GM19455 (cell line): ENCODE measurements around the gene YY2.
"Not testable (repeated sequence)": the region's sequence is repeated elsewhere in the genome, so short reads cannot be mapped to it uniquely, and the experiment has no call there.

Source experiments
- ATAC-seq: cut with Tn5 transposase; IDR thresholded peaks from one replicate; pipeline ENCODE4 v1.9.1; 2021; ENCODE audit not compliant: unreplicated experiment

The YY2 gene

DNA sequence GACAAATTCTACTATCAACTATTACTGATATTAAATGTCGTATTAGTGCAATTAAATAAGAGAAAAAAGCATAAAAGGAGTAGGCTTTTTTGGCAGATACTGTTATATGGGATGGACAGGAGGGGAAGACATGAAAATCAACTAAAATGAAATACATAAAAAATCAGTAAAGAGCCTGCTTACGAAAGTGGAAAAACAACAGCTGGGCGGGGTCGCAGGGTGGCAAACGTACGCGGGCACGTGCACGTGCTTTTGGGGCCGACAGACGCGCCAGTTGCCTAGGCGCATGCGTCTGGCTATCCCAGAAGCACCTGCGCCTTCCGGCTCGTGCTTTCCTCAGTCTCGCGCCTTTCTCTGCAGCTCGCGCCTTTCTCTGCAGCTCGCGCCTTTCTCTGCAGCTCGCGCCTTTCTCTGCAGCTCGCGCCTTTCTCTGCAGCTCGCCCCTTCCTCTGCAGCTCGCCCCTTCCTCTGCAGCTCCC lies at the start of gene YY2:
Gene YY2, plus strand, starts transcription at position 51 of the 479 bp plus-strand sequence. CDS start 498 bp downstream, outside the sequence.
- no peak for ATAC-seq

DNA sequence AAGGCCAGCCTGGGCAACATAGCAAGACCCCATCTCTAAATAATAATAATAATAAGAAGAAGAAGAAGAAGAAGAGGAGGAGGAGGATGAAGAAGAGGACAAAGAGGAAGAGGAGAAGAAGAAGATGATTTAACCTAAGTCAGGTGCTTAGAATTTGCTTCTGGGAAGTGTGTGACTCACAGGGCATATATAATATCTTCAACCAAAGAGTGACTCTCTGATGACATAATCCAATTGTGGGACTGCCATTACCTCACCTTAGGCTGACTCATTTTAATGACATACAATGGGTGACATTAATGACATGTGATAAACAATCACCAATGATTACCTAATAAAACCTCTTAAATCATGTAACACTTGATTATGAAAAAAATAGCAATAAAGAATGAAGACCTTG lies 49.1 kb upstream of the YY2 start:
- ATAC-seq = no peak

DNA sequence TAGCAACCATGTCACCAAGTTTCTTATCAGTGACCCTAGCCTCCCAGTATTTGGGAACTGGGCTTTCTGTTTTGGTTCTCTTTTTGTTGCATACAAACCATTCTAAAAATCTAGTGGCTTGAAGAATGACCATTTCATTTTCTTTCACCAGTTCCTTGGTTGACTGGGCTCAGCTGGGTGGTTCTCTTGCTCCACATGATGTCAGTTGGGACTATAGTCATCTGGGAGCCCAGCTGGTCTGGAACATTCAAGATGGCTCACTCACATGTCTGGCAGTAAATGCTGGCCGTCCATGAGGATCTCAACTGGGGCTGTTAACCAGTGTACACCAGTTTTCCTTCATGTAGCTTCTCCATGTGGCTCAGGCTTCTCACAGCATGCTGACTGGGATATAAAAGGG lies 44.0 kb upstream of the YY2 start:
- no peak for ATAC-seq

DNA sequence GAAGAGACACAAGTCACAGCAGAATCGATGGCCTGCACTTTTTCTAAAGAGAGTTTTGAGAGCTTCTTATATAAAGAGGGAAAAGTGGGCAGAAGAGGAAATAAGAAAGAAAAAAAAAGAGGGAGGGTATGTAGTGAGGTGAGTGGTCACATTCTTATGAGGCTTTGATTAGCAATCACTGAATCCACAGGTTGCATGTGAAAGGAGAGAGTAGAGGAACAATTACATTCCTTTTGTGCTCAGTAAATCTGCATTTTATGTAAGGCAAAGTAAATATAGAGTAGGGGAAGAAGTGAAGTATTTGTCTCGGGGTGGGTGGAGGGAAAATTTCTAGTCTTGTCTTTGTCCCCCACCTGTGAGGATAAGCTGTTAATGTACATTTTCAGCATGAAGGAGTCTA lies 43.2 kb upstream of the YY2 start:
- ATAC-seq = no peak

DNA sequence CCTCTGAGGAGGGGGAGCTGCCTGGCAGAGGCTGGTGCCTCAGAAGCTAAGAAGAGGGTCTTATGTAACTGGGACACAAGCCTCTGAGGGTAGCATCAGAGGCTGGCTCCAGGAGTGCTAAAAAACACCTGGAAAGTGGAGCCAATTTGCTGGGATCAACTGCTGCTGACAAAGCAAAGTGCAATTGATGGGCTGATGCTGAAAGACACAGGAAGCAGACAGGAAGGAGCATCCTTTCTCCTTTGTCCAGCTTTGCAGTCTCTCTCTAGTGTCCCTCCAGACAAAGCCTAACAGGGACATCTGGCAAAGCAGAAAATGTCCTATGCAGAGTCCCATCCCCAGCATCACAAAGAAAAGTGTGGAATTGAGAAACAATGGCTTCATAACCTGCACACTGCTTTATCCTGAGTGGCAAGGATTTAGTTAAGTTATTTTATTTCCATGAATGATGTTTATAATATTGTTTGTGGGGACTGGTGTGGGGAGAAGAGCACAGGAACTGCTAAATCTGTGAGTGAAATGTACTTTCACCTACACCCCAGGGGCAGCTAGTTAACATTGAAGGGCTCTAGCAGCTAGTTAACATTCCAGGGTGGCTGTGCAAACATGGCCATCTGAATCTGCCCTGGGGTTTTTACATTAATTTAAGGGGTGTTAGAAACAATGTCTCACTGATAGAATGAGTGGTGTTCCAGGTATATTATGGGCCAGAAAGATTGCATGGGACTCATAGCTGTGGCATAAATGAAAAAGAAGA lies 42.0 kb upstream of the YY2 start:
- no peak for ATAC-seq

DNA sequence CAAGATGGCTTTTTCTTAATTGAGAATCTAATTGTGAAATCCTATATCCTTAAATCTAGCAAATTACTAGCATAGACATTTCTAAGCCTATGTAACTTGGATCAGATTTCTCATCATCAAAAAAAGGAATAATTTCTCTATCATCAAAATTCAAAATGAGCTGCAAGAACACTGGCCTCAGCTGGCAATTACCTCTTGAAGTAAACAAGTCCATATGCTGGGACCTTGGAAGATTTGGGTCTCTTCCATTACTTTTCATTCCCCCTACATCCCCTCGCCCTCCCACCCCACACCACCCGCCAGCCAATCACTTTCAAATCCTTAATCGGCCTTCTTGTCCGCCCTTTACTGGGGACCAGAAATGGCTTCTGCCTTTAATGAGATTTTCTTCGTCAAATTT lies 39.7 kb upstream of the YY2 start:
- no peak for ATAC-seq

DNA sequence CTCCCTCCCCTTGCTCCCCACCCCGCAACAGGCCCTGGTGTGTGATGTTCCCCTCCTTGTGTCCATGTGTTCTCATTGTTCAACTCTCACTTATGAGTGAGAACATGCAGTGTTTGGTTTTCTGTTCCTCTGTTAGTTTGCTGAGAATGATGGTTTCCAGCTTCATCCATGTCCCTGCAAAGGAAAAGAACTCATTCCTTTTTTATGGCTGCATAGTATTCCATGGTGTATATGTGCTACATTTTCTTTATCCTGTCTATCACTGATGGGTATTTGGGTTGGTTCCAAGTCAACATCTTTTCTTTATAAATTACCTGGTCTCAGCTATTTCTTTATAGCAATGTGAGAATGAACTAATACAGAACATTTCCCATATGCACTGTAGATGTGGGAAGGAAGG lies 35.6 kb upstream of the YY2 start:
- not testable (repeated sequence) for ATAC-seq

DNA sequence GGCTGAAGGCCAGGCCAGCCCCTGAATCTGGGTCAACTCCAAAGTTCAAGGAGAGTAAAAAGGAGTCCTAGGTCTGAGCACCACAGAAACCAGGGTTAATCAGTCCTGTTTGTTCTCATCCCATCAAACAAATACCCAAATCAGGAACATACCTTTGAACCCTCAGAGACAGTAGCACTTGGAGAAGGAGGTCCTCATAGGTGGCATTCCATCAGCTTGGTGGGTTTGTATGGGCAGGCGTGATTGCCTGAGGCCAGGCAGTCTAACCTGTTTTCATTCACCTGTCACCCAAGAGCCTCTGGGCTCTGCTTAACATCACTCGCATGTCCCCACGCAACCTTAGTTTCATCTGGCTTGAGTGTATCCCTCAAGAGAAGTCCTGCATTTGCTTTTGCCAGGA lies 33.9 kb upstream of the YY2 start:
- ATAC-seq = no peak

DNA sequence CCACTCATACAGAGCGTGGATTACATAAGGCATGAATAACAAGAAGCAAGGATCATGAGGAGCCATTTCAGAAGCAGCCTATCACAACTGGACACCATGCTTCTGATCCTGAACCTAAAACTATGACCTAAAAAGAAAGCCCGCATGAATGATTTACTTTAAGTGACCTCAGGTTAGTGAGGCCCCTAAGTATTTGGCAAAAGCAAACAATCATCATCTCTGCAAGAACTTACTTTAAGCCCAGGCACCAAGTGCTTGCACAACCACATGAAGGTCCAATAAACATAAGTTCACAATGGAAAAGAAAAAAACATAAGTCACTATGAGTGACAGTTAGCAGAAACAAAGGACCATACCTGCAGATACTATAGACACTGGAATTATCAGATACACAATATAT lies 24.3 kb upstream of the YY2 start:
- no peak for ATAC-seq

DNA sequence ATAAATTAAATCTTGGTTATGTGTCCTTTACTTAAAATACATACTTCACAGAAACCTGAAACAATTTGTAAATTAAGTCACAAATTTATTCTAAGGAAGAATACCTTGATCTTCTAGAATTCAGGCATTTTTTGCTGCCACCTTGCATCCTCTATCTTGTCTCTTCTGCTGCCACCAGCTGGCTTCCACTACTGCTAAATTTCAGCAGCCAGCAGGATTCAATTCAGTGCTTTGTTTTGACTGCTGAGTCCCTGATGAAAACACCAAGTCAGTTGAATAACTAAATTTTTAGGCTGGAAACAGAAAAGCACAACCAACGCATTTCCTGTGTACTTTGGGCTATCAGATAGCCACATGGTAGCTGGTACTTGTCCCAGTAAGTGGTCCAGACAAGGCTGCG lies 18.7 kb upstream of the YY2 start:
- no peak for ATAC-seq

DNA sequence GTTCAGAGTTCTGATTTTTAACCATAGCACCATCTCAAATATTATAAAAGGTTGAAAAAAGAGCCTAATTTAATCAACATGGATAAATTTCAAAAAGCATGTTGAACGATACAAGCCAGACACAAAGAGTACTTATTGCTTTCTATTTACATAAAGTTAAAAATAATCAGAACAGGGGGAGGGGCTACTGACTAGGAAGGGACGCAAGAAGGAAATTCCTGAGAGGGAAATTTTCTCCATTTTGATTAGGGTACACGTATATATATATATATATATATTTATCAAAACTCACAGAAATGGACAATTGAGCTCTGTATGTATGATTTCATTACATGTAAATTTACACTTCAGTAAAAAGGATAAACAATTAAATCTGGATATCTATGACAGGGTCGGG lies 16.9 kb upstream of the YY2 start:
- peak; percentile 32 for ATAC-seq

DNA sequence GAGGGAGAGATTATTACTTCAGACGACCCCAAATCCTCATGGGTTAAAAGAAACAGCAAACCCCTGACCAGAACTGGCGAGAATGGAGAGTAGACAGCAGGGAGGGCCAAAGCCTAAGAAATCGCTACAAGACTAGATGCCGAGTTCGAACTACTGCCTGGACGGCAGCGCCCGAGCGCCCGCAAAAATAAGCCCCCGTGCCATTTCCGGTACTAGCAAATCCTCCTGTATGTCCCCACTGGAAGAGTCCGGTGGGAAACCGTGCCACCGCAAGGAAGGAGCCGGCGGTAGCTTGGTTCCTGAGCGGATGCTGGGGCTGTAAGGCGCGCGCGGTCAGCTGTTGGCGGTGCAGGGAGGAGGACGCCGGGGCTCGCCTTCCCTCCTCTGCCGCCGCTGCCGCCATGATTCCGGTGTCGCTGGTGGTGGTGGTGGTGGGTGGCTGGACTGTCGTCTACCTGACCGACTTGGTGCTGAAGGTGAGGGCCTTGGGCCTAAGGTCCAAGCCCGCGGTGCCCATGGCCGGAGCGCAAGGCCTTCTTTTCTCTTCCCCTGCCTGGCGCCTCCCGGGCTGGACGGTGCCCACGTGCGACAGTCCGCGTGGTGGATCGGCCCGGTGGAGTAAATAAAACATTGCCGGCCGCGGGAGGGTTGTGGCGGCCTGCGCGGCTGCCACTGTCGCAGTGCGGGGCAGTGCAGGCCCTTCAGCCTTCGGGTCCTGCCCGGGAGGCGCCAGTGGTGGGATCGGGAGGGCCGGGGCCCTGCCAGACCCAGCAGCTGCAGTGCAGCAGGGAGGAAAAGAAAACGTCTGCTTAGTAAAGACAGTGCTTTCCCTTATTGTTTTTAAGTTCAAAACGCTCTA lies 16.2 kb upstream of the YY2 start, which contains the start of gene MBTPS2:
Gene MBTPS2, plus strand, starts transcription at position 284 of the 859 bp plus-strand sequence. Its CDS starts 118 bp downstream, at position 402.
- peak; percentile 82 for ATAC-seq

DNA sequence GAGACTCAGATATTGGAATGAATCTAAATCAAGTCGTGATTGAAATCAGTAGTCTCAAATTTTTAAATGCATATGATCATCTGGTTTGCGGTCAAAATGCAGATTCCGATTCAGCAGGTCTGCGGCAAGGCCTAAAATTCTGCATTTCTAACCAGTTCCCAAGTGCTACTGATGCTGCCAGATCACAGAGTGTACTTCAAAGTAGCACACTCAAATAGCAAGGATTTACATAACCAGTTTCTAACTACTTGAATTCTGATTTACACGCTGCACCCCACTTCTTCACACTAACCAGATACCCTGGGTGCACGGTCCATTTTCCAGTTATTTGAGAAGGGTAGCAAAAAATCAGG lies 15.6 kb upstream of the YY2 start:
- peak; percentile 12 for ATAC-seq

DNA sequence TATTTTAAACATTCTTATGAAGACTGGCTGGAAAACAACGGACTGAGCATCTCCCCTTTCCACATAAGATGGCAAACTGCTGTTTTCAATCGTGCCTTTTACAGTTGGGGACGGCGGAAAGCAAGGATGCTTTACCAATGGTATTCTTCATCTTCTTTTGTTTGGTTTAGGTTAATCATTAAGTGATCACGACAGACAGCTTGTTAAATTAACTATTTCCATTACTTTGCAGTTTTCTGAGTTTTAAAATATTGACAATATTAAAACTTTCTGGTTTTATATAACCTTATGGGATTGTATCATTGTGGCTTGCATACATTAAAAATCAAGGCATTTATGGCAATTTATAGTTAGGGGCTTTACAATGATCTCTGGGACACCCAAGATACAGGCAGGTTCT lies 12.6 kb upstream of the YY2 start:
- ATAC-seq = no peak

DNA sequence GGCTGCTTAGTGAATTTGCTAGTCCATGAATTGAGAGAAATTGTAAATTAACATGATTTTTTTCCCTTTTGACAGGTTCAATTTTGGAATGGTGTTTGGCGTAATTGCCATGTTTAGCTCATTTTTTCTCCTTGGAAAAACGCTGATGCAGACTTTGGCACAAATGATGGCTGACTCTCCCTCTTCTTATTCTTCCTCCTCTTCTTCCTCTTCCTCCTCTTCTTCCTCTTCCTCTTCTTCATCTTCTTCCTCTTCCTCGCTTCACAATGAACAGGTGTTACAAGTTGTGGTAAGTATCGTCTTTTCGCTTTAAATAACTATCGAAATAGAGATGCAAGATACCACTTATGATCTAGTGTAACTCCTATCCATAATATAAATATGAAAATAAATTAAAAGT lies 10.7 kb upstream of the YY2 start:
- no peak for ATAC-seq

DNA sequence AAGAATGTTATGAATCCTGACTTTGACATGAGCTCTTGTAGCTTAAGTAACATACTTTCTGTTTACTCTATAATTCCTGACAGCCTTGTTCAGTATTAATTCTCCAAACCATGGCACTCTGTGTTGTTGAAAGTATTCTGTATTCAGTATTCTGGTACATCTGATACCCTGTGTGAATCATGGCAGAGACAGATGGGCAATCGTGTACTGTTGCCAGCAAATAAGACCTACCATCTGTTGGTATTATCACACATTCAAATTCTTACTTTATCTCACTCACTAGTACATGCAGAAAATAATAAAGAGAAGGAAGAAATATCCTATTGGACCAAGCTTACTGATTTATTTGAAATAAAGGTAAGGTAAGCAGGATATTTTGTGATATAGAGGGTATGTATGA lies 8.4 kb upstream of the YY2 start:
- no peak for ATAC-seq

DNA sequence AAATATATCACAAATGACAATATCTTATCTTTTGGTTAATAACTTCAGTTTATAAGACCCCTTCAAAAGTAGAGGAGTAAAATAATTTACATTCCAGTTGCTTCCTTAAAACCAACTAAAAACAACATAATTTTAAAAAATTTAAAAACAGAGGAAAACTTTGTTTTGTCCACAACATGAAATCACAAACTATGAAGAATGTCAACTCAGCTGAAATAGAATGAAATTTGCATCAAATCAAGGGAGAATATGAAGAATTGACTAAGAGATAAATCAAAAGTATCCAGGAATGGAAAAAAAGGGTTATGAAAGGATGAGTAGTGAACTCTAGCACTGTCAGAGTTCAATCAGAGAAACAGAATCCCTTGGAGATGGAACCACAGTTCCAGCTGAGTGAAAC lies 2.2 kb upstream of the YY2 start:
- no peak for ATAC-seq

DNA sequence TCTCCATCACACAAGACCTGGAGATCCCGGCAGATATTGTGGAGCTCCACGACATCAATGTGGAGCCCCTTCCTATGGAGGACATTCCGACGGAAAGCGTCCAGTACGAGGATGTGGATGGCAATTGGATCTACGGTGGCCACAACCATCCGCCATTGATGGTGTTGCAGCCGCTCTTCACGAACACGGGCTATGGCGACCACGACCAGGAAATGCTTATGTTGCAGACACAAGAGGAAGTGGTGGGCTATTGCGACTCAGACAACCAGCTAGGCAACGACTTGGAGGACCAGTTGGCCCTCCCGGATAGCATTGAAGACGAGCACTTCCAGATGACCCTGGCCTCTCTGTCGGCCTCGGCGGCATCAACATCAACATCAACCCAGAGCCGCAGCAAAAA lies 717 bp downstream of the YY2 start:
- no peak for ATAC-seq

DNA sequence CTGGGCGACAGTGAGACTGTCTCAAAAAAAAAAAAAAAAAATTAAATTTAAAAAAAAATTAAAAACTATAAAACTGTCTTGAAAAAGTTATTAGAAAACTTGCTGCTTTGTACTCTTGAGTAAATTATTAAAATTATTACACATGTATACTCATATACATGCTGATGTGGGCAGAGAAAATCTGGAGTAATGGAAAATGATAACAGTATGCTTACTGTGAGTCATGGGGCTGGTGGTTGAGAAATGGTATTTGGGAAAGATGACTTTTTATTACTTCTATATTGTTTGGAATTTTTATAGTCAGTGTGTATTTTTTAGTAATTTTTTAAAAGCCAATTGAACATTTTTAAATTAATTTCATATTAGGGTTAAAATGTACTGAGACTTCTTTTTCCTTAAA lies 7.5 kb downstream of the YY2 start:
- no peak for ATAC-seq

DNA sequence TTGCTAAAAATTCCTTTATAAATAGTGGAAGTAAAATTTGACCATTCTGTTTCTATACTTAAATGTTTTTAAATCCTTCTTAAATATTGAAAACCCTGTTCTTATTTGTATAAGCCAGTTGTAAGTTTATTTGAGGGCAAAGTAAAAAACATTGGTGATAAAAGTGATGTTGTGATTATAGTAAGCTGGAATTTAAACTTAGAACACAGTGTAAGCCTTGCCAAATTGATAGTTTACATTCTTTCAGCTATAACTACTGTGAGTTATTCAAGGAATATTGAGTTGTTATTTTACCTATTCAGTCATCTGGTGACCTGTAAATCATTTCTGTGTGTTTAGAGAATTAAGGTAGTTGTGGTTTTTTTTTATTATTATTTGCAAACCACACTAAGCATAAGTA lies 9.6 kb downstream of the YY2 start:
- no peak for ATAC-seq

DNA sequence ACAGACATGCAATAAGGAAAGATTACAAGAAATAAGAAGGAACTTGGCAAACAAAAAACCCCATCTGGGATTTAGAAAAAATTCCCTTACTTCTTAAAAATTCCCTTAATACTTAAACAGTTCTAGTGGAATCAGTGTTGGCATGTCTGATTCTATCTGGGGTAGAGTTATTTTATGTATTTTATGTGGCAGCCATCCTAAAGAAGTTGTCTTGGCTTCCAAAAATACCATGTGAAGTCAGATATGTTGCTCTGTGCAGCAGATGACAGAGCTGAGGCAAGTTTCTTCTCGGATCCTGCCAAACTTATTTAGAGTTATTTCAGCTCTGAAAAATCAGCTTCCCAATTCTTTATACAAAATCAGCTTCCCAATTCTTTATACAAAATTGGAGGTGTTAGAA lies 14.7 kb downstream of the YY2 start:
- no peak for ATAC-seq

DNA sequence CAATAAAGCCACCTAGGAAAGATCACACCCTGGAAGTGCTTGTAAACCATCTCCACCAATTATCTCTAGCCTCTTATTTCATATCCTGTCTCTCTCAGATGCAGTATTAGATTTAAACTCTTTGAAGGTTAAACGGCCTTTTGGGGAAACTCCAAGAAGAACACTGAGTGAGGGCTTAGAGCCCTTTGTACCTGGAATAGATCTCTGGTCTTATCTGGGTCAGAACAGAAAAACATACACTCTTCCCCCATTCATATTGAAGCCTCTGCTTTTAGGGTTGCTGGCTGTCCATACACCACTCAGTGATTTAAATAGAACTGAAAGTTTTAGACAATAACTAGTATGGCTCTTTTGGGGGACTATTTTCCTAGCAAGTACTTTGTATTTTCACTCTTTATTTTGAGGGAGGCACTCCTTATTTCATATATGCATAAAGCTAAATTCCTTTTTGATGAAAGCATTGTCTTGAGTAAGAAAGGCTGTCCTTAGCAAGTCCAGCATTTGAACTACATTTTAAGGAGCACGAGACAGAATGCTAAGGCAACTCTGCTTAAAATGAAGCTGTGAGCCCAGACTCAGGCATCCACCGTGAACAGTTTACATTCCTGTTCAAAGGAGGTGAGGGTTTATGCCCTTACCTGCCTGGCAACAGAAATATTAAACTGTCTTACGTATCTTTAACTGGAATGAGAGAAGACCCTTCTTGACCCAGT lies 17.4 kb downstream of the YY2 start:
- no peak for ATAC-seq
